Gastroesophageal sphincter (tissue), 4 donors: ENCODE results near the gene HDHD5. TPM values are rescaled to one million over a fixed set of nuclear protein-coding genes. Genes with fewer than 3 reads are reported as not detected.

Experiments
- ATAC-seq: fragments of 150-250 bp; one replicate; pipeline ENCODE4 v1.9.1; 2016; ENCODE audit warnings: mild to moderate bottlenecking, moderate library complexity
- H3K27ac ChIP-seq, 4 donors: fragments of 200-600 bp; sonication (generic) in 3 of 4; 1 replicate in 3 of 4; 2 replicates in 1 of 4; pipeline ENCODE4 v1.5.1; 2016 to 2019
- H3K27me3 ChIP-seq: fragments of 200-600 bp; sonication (generic); one replicate; pipeline ENCODE4 v1.5.1; 2019
- H3K36me3 ChIP-seq, 2 donors: fragments of 200-600 bp; sonication (generic); one replicate each; pipeline ENCODE4 v1.5.1; 2019; ENCODE audit warnings: control low read depth in 1 of 2
- H3K4me1 ChIP-seq, 3 donors: fragments of 200-600 bp; sonication (generic); 1 replicate in 2 of 3; 2 replicates in 1 of 3; pipeline ENCODE4 v1.5.1; 2016 to 2019; ENCODE audit warnings: control low read depth in 2 of 3
- H3K4me3 ChIP-seq, 2 donors: fragments of 200-600 bp; sonication (generic); one replicate each; pipeline ENCODE4 v1.5.1; 2019; ENCODE audit warnings: mild to moderate bottlenecking in 1 of 2, moderate library complexity in 1 of 2
- H3K9me3 ChIP-seq, 3 donors: fragments of 200-600 bp; sonication (generic); one replicate each; pipeline ENCODE4 v1.5.1; 2017 to 2019; ENCODE audit warnings: control low read depth in 2 of 3
- EP300 ChIP-seq: sonication (generic); formaldehyde crosslinking; IDR thresholded peaks from one replicate; pipeline ENCODE4 v1.6.1; 2017; ENCODE audit warnings: antibody characterized with exemption, mild to moderate bottlenecking
- POLR2A ChIP-seq, 2 donors: fragments of 450-650 bp; IDR thresholded peaks; one replicate each; pipeline ENCODE4 v1.6.1; 2017; ENCODE audit warnings: antibody characterized with exemption in 2 of 2, mild to moderate bottlenecking in 2 of 2, moderate library complexity in 1 of 2
- POLR2AphosphoS5 ChIP-seq: sonication (generic); formaldehyde crosslinking; IDR thresholded peaks from one replicate; pipeline ENCODE4 v1.6.1; 2017; ENCODE audit warnings: antibody characterized with exemption
- WGBS, 2 donors: methylation state at CpG; one replicate each; pipeline ENCODE4 v1.1.5; 2018; ENCODE audit warnings: low coverage in 1 of 2; 5-methylcytosine and 5-hydroxymethylcytosine counted together
- total RNA-seq, 4 donors: library from RNA; depleted of rRNA; stranded (reverse); fragments of >200 nt; gene quantifications; one replicate each; pipeline ENCODE4 v1.1.0, GENCODE V29; 2016
- TF ChIP-seq, protein P1 (sequence below), 4 experiments: fragments of 200-600 bp in 2 of 4; fragments of 450-650 bp in 2 of 4; sonication (generic) in 1 of 4; IDR thresholded peaks; one replicate each; pipeline ENCODE4 v1.5.1; 2017 to 2019; ENCODE audit warnings: antibody characterized with exemption in 4 of 4, mild to moderate bottlenecking in 2 of 4, moderate library complexity in 2 of 4

Gene HDHD5
- total RNA-seq, 4 donors from 2014 or later: 20.4 to 37.1 (median 33.0) TPM

DNA sequence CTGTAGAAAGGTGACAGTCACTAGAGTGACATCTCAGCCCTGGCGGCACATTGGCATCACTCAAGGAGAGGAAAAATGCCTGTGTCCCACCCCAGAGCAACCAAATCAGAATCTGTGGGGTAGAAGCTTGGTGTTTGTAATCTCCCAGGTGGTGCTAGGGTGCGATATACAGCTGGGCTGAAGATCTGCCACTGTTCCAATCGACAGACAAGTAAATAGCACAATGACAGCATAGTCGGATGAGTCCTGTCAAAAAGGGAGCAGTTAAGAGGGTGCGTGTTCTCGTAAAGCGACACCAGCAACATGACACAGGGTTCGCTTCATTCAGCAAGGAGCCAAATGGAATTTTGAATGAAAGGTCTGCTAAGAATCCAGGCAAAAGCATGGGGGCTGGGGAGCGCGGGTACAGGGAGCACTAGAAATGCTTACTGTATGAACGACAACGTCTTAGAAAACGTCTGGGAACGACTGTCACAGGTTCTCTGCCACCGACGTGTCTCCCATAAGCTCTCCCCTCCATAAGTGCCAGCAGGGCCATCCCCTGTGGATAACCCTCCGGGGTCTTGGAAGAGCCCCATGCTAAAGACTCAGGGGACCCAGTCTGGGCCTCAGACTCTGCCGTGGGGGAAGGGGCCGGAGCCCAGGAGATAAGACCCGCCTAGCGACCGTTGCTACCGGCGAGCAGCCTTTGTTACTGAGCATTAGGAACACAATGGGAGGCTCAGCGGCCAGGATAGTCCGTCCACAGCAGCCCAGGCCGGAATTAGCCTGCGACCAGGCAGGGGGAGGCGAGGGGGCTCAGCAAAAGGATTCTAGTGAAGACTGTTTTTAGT is 39.3 kb upstream of the HDHD5 start:
- WGBS, 2 donors: 45 to 73% methylated on average over 3 to 19 of the region's 29 CpGs
- Histone ChIP-seq H3K4me3 (peak overlapping the region; percentile 14 to 48), H3K27me3 (peaks cover 19% of the 10 kb centered on the region), H3K9me3 (no peaks in the 10 kb centered on the region), H3K36me3 (no peaks in the 10 kb centered on the region), H3K27ac (peak overlapping the region in 2 of 4 donors; percentile 55 to 67), H3K4me1 (peaks cover 0 to 19% (median 0%) of the 10 kb centered on the region in 3 donors)
- ATAC-seq: no peak
- TF ChIP-seq, protein P1, sequence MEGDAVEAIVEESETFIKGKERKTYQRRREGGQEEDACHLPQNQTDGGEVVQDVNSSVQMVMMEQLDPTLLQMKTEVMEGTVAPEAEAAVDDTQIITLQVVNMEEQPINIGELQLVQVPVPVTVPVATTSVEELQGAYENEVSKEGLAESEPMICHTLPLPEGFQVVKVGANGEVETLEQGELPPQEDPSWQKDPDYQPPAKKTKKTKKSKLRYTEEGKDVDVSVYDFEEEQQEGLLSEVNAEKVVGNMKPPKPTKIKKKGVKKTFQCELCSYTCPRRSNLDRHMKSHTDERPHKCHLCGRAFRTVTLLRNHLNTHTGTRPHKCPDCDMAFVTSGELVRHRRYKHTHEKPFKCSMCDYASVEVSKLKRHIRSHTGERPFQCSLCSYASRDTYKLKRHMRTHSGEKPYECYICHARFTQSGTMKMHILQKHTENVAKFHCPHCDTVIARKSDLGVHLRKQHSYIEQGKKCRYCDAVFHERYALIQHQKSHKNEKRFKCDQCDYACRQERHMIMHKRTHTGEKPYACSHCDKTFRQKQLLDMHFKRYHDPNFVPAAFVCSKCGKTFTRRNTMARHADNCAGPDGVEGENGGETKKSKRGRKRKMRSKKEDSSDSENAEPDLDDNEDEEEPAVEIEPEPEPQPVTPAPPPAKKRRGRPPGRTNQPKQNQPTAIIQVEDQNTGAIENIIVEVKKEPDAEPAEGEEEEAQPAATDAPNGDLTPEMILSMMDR (IDR thresholded peaks at IDR 0.05): no peak
- TF ChIP-seq POLR2AphosphoS5 (no peak), EP300 (no peak), POLR2A (IDR thresholded peaks at IDR 0.05) (no peak)

DNA sequence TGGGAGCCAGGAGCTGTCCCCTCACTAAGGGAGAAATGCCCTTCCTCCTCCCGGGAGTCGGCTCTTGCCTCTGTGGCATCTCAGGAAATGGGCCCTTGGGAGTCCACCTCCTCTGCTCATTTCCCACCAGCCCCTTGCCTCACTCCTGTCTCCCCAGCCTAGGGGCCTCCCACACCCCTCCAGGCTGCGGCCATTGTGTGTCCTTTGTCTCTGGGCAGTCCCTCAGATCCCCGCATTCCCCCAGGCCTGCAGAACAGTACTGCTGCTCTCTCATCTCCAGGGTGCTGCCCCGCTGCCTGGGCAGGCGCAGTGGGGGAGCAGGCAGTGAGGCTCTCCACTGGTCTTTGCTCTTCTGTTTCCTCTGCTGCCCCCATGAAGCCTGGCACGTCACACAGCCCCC is 35.1 kb upstream of the HDHD5 start:
- TF ChIP-seq, protein P1 (IDR thresholded peaks at IDR 0.05): no peak
- TF ChIP-seq POLR2A (IDR thresholded peaks at IDR 0.05) (no peak), EP300 (no peak)
- no peaks in the 10 kb centered on the region for H3K9me3 ChIP-seq
- no peak overlapping the region for H3K27ac ChIP-seq
- no peak for ATAC-seq
- H3K27me3 ChIP-seq: peaks cover 16% of the 10 kb centered on the region
- H3K36me3 ChIP-seq: peaks cover 0 to 18% of the 10 kb centered on the region in 2 donors
- H3K4me1 ChIP-seq: peaks cover 0 to 13% (median 0%) of the 10 kb centered on the region in 3 donors
- no peak overlapping the region for H3K4me3 ChIP-seq
- WGBS, 2 donors: 60 to 88% methylated on average over 3 to 6 of the region's 7 CpGs

DNA sequence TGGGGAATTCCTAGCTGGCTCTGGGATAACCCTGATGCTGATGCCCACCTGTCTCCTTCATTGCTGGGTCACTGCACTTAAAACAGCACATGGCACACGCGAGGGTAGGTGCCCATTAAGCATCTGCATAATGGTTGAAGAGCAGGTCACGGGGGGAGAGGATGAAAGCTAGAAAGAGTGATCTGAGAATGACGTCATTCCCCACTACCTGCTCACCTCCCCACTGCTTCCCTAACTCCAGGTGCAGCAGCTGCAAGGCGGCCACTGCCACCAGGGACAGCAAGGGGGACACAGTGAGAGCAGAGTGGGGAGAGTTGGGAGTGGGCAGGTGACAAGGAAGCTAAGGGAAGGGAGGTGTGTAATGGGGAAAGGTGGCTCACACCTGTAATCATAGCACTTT is 33.1 kb upstream of the HDHD5 start:
- 100% methylated on average over 1 of the region's 5 CpGs; no CpG with 5 or more reads in 1 of the 2 donors for WGBS, 2 donors
- ATAC-seq: no peak
- Histone ChIP-seq H3K27me3 (no peaks in the 10 kb centered on the region), H3K4me1 (no peaks in the 10 kb centered on the region), H3K9me3 (no peaks in the 10 kb centered on the region), H3K36me3 (peaks cover 0 to 31% of the 10 kb centered on the region in 2 donors), H3K4me3 (no peak overlapping the region), H3K27ac (no peak overlapping the region)
- TF ChIP-seq POLR2AphosphoS5 (no peak), EP300 (no peak), POLR2A (IDR thresholded peaks at IDR 0.05) (no peak)
- TF ChIP-seq, protein P1 (IDR thresholded peaks at IDR 0.05): no peak

DNA sequence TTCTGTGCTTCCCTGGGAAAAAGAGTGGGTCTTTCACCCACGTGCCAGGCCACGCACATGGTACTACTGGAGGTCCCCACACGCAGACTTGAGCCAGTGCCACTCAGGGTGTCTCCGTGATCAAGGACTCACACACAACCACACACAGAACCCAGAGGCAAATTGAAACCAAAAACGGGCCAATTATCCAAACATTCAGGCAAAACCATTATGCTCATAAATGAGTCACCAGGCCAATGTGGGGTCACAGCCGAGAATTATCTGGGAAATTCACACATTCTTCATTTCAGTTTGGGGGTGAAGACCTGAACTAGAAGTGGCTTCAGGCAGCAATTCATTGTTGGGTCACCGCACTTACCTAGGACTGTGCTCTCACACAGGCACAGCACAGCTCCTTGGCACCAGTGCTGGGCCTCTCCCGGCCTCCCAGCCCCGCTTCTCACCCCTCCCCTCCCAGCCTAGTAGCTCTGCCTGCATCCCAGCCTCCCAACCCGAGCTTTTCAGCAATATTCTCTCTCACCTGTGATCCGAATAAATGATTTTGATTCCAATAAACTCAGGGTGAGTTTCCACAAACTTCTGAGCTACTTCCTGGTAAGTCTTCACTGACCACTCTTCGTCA is 32.2 kb upstream of the HDHD5 start:
- Histone ChIP-seq H3K9me3 (no peaks in the 10 kb centered on the region), H3K4me1 (no peaks in the 10 kb centered on the region), H3K27ac (no peak overlapping the region), H3K36me3 (peaks cover 0 to 40% of the 10 kb centered on the region in 2 donors), H3K4me3 (no peak overlapping the region), H3K27me3 (no peaks in the 10 kb centered on the region)
- WGBS, 2 donors: 70 to 76% methylated on average over 2 to 4 of the region's 12 CpGs
- ATAC-seq: no peak
- TF ChIP-seq, protein P1 (IDR thresholded peaks at IDR 0.05): no peak
- TF ChIP-seq POLR2AphosphoS5 (no peak), EP300 (no peak), POLR2A (IDR thresholded peaks at IDR 0.05) (no peak)
